Measurements from ENCODE around the gene KCNT1.

DNA sequence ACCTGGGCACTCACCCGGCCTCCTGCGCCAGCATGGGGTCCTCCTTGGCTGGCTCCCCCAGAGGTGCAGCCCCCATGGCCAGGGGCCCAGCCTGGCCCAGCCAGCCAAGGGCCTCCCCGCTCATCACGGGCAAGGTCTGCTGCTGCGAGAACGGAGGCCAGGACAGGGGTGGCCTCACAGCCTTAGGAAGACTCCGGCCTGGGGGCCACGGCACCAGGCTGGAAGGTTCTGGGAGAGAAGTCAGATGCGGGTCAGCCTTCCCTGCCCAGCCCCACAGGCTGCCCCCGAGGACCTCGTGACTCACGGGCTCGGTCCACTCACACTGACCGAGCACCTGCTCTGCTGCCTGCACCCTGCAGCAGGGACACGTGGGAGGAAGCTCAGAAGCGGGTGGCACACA is 6.9 kb upstream of the KCNT1 start:
- no peak for TF ChIP-seq EP300 (IDR thresholded peaks at IDR 0.05)
- no peak for TF ChIP-seq CTCF (IDR thresholded peaks at IDR 0.05)
- no peak for TF ChIP-seq POLR2A (IDR thresholded peaks at IDR 0.05; ENCODE audit: low read depth)
- no peak for TF ChIP-seq POLR2AphosphoS5 (IDR thresholded peaks at IDR 0.05)
